ENCODE data around the gene ZBTB40.

The ZBTB40 gene

DNA sequence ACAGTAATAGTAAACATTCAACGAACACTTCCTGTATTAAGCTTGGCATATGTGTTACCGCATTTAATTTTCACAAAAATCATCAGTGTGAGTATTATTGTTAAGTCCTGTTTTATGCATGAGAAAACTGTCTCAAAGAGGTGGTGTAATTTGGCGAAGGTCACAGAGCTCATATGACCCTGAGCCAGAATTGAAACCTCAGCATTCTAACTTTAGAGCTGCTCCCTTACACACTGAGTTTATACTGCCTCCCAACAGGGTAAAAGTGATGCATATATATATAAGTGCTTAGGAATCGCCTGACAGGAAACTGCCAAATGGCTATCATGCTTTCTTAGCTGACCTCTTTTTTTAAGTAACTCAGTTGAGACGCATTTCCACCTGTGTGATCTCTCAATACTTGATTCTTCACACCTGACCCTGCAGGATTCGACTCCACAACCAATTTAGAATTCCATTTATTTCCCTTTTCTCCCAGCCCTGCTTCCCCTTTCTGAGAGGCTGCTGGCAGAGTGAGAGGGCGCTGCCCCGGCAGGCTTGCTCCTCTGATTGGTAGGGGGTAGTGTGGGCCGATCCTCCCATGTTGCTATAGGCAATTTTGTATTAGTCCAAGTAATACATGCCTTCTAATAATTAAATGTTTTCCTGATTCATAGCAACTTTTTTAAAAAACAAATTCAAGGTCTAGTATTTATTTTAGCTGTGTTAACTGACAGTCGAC lies 40.5 kb downstream of the ZBTB40 start:
- DNase-seq, result no peak
- Mint-ChIP-seq H3K4me1 (peaks cover 7 to 10% of the 10 kb centered on the region in 2 donors), H3K27ac (no peak overlapping the region), H3K9me3 (no peaks in the 10 kb centered on the region), H3K36me3 (peaks cover 30 to 44% of the 10 kb centered on the region in 2 donors), H3K4me3 (no peak overlapping the region), H3K27me3 (no peaks in the 10 kb centered on the region)
- ATAC-seq (replicated peaks), result no peak

- Mint-ChIP-seq H3K9me3 (no peaks in the 10 kb centered on the region), H3K4me1 (peaks cover 7 to 14% of the 10 kb centered on the region in 2 donors), H3K36me3 (peaks cover 33 to 49% of the 10 kb centered on the region in 2 donors), H3K27ac (no peak overlapping the region), H3K27me3 (no peaks in the 10 kb centered on the region), H3K4me3 (no peak overlapping the region)
- no peak for DNase-seq
- no peak for ATAC-seq (replicated peaks)
Measured at GRCh38 chr1:22494144-22494543, 42.5 kb downstream of the ZBTB40 start.

DNA sequence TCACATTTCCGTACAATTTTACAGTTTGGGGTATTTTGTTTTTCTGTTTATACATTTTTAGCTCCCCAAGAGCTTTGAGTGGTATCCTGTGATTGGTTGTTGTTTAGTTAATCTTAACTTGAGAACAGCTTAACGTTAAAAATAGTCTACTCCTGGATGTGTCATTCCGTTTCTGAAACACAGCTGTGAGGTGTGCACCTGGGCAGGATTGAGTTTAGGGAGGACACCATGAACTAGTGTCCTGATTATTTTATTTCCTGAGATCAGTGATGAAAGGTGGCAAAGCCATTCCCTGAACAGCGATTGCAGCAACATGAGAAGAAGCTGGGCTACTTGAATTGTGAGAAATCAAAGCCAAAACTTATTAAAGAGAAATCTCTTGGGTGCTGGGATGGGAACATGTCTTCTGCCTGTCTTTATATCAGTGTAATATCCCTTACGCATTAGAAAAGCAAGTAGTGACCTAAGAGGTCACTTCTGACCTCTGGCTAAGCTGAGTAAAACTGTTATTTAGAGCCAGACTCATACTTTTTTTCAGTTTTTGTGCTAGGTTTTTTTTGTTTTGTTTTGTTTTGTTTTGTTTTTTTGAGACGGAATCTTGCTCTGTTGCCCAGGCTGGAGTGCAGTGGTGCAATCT lies 43.4 kb downstream of the ZBTB40 start:
- Mint-ChIP-seq H3K27ac (no peak overlapping the region), H3K36me3 (peaks cover 33 to 49% of the 10 kb centered on the region in 2 donors), H3K4me1 (peaks cover 7 to 15% of the 10 kb centered on the region in 2 donors), H3K27me3 (no peaks in the 10 kb centered on the region), H3K4me3 (no peak overlapping the region), H3K9me3 (no peaks in the 10 kb centered on the region)
- DNase-seq, result no peak
- no peak for ATAC-seq (replicated peaks)

DNA sequence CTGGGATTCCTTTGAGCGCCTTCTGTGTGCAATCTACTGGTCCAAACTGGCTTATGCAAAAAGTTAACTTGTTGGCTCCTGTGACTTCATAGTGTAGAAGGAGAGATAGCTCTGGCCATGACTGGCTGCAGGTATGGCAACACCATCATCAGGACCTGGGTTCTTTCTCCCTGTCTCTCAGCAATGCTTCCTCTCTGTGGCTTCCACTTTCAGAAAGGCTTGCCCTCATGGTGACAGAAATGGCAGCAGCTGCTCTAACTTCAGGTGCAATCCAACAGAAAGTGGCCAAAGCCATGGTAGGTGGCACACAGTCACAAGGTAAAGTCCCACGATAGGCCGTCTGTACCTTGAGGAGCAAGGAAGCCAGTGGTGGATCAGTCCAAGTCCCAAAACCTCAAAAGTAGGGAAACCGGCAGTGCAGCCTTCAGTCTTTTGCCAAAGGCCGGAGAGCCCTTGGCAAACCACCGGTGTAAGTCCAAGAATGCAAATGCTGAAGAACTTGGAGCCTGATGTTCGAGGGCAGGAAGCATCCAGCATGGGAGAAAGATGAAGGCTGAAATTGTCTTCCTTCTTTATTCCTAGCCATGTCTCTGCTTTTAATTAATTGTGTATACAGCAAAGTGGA lies 45.0 kb downstream of the ZBTB40 start:
- Mint-ChIP-seq H3K4me3 (no peak overlapping the region), H3K36me3 (peaks cover 37 to 55% of the 10 kb centered on the region in 2 donors), H3K9me3 (no peaks in the 10 kb centered on the region), H3K27me3 (no peaks in the 10 kb centered on the region), H3K27ac (no peak overlapping the region), H3K4me1 (peaks cover 11 to 19% of the 10 kb centered on the region in 2 donors)
- ATAC-seq (replicated peaks), result no peak
- DNase-seq, result no peak

- no peaks in the 10 kb centered on the region for H3K27me3 Mint-ChIP-seq
- H3K27ac Mint-ChIP-seq, result no peak overlapping the region
- no peak for DNase-seq
Measured at GRCh38 chr1:22498463-22498862, 46.8 kb downstream of the ZBTB40 start.

DNA sequence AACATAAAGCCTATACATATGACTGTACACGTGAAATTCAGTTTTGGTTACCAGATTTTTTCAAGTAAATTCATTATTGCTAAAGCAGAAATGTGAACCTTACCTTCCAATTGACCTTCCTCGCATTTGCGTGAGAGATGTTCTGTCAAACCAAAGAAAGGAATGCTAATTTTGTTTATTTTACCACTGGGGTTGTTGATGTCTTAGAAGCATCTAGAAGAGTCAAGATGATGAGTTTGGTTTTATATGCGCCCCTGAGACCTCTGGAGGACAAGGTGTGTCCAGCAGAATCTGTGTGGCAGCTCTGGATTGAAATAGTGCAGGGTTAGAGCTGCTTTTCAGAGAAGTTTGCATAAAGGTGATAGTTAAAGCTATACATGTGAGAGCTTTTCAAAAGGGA lies 48.4 kb downstream of the ZBTB40 start:
- Mint-ChIP-seq H3K4me3 (no peak overlapping the region), H3K9me3 (no peaks in the 10 kb centered on the region), H3K27me3 (no peaks in the 10 kb centered on the region), H3K36me3 (peaks cover 26 to 35% of the 10 kb centered on the region in 2 donors), H3K27ac (no peak overlapping the region), H3K4me1 (peaks cover 5 to 10% of the 10 kb centered on the region in 2 donors)
- DNase-seq, result no peak
- ATAC-seq (replicated peaks), result no peak

More at GRCh38 chr1:22498463-22498862, 46.8 kb downstream of the ZBTB40 start:
- peaks cover 29 to 46% of the 10 kb centered on the region in 2 donors for H3K36me3 Mint-ChIP-seq
- no peak overlapping the region for H3K4me3 Mint-ChIP-seq
- H3K9me3 Mint-ChIP-seq, result no peaks in the 10 kb centered on the region
- no peak for ATAC-seq (replicated peaks)
- peaks cover 7 to 13% of the 10 kb centered on the region in 2 donors for H3K4me1 Mint-ChIP-seq

DNA sequence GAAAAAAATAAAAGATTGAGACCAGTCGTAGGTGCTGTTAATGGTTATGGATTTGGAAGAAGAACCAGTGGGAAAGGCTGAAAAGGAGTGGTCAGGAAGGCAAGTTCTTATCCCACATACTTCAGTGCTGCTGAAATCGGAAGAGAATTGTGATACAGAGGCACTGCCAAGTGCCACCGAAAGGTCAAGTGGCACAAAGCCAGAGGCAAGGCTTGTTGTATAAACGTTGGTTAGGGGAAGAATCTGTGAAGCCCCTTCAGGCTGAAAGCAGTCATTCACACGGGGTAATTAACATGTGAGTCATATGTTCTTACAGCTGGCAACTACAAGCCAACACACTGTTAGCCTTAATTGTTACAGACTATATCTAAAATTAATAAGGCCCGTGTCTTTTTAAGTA lies 48.8 kb downstream of the ZBTB40 start:
- DNase-seq, result no peak
- Mint-ChIP-seq H3K9me3 (no peaks in the 10 kb centered on the region), H3K4me3 (no peak overlapping the region), H3K27me3 (no peaks in the 10 kb centered on the region), H3K36me3 (peaks cover 27 to 35% of the 10 kb centered on the region in 2 donors), H3K27ac (no peak overlapping the region), H3K4me1 (peaks cover 5 to 10% of the 10 kb centered on the region in 2 donors)
- no peak for ATAC-seq (replicated peaks)

DNA sequence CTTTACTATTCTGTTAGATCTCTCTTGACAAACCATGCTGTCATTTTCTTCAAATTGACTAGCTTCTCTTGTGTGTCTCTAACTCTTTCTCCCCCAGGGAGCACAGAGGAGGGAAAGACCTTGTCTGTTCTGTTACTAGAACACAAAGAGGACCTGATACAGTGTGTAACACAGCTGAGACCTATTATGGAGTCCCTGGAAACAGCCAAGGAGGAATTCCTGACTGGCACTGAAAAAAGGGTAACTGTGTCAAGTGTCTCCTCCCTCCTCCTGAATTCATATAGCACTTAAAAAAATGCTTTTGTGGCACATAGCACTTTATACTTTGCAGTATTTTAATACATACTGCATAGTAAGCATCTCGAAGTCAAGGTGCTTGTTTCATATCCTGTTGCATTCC lies 50.6 kb downstream of the ZBTB40 start:
- no peaks in the 10 kb centered on the region for H3K27me3 Mint-ChIP-seq
- no peak overlapping the region for H3K4me3 Mint-ChIP-seq
- H3K9me3 Mint-ChIP-seq, result no peaks in the 10 kb centered on the region
- peaks cover 4 to 10% of the 10 kb centered on the region in 2 donors for H3K4me1 Mint-ChIP-seq
- peaks cover 24 to 35% of the 10 kb centered on the region in 2 donors for H3K36me3 Mint-ChIP-seq
- no peak overlapping the region for H3K27ac Mint-ChIP-seq
- ATAC-seq (replicated peaks), result no peak
- no peak for DNase-seq

GRCh38 chr1:22503721-22504410 lies 52.2 kb downstream of the ZBTB40 start:
- DNase-seq, result no peak
- Mint-ChIP-seq H3K4me3 (no peak overlapping the region), H3K9me3 (no peaks in the 10 kb centered on the region), H3K27me3 (no peaks in the 10 kb centered on the region), H3K36me3 (peaks cover 35 to 46% of the 10 kb centered on the region in 2 donors), H3K4me1 (peaks cover 4 to 6% of the 10 kb centered on the region in 2 donors), H3K27ac (no peak overlapping the region)
- no peak for ATAC-seq (replicated peaks)

DNA sequence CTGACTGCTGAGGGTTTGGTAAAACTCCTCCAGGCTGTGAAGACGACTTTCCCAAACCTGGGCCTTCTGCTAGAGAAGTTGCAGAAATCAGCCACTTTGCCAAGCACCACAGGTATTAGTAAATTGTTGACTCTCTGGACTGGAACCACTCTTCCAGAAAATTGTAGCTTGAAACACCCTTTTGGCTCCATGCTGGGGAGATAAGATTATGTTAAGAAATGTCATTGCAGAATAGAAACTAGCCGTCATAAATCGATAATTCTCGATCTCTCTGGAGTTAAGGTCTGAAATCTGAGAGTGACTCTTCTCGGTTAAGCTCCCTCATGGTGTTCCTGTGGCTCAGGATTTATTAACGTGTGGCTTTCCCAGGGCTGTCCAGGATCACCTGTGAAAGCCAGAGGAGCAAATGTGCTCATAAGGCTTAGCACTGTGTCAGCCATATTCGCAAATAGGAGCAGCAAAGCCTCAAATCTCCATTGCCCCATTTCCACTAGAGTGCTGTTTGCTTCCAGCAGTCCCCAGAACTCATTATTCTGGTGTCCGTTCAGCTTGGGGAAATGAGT lies 54.6 kb downstream of the ZBTB40 start:
- Mint-ChIP-seq H3K4me3 (no peak overlapping the region), H3K36me3 (peaks cover 47 to 60% of the 10 kb centered on the region in 2 donors), H3K4me1 (no peaks in the 10 kb centered on the region), H3K27me3 (no peaks in the 10 kb centered on the region), H3K27ac (no peak overlapping the region), H3K9me3 (no peaks in the 10 kb centered on the region)
- ATAC-seq (replicated peaks), result no peak
- DNase-seq, result no peak

DNA sequence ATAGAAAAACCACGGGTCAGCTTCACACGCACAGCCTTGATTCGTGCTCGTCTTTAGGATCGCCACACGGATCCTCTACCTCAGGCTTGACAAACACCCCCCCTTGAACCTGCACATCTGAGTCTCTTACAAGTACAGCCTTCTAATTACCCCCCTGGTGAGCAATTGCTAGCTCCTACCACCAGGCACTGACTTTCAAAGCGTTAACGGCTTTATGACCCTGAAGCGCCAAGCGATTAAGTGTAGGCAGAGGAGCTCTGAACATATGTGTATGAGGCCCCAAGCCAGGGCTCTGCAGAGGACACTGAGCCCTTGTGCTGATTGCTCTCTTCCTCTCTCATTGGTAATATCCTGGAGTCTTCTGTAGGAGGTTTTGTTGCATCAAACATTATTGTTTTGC lies 55.9 kb downstream of the ZBTB40 start:
- no peaks in the 10 kb centered on the region for H3K27me3 Mint-ChIP-seq

GRCh38 chr1:22508329-22508728 lies 56.7 kb downstream of the ZBTB40 start:
- no peak overlapping the region for H3K27ac Mint-ChIP-seq
- peaks cover 58 to 69% of the 10 kb centered on the region in 2 donors for H3K36me3 Mint-ChIP-seq
- H3K4me1 Mint-ChIP-seq, result no peaks in the 10 kb centered on the region
- ATAC-seq (replicated peaks) (peak in 1 of 2 donors; percentile 49), DNase-seq (no peak)
- H3K4me3 Mint-ChIP-seq, result no peak overlapping the region
- H3K9me3 Mint-ChIP-seq, result no peaks in the 10 kb centered on the region
- H3K27me3 Mint-ChIP-seq, result no peaks in the 10 kb centered on the region

More for the DNA sequence above, 55.9 kb downstream of the ZBTB40 start:
- Mint-ChIP-seq H3K4me1 (no peaks in the 10 kb centered on the region), H3K27ac (no peak overlapping the region), H3K36me3 (peaks cover 54 to 66% of the 10 kb centered on the region in 2 donors), H3K4me3 (no peak overlapping the region), H3K9me3 (no peaks in the 10 kb centered on the region)
- ATAC-seq (replicated peaks) (no peak), DNase-seq (no peak)

GRCh38 chr1:22508991-22509390 lies 57.3 kb downstream of the ZBTB40 start:
- ATAC-seq (replicated peaks) (no peak), DNase-seq (no peak)
- no peak overlapping the region for H3K4me3 Mint-ChIP-seq
- no peak overlapping the region for H3K27ac Mint-ChIP-seq
- H3K9me3 Mint-ChIP-seq, result no peaks in the 10 kb centered on the region
- H3K36me3 Mint-ChIP-seq, result peaks cover 58 to 68% of the 10 kb centered on the region in 2 donors
- H3K4me1 Mint-ChIP-seq, result no peaks in the 10 kb centered on the region
- no peaks in the 10 kb centered on the region for H3K27me3 Mint-ChIP-seq

- DNase-seq, result no peak
- Mint-ChIP-seq H3K36me3 (peaks cover 64 to 75% of the 10 kb centered on the region in 2 donors), H3K27me3 (no peaks in the 10 kb centered on the region), H3K27ac (no peak overlapping the region), H3K4me3 (no peak overlapping the region), H3K9me3 (no peaks in the 10 kb centered on the region), H3K4me1 (peaks cover 0 to 3% of the 10 kb centered on the region in 2 donors)
- no peak for ATAC-seq (replicated peaks)
Measured at GRCh38 chr1:22509815-22510214, 58.2 kb downstream of the ZBTB40 start.

Measured in stimulated activated naive B cell treated with anti-CD40 and anti-IgM and Interleukin-4, amounts not matched to agents 10 μg/mL and 1 μg/mL and 100 μg/mL, for 72 hours (primary cell).